OCI-LY3 (cell line): Measurements from ENCODE around the gene ALOX5.

Experiments used
- H2AFZ ChIP-seq: fragments of 200-600, 300-600 bp; shearing (Covaris generic); 2 replicates; pipeline ENCODE4 v1.6.0; 2014; ENCODE audit warnings: antibody characterized with exemption, low read depth, low read length
- H3K27ac ChIP-seq: fragments of 200-600, 300-600 bp; sonication (generic); 2 replicates; pipeline ENCODE4 v1.5.1; 2014; ENCODE audit warnings: mild to moderate bottlenecking, low read length, moderate library complexity, mixed read lengths
- H3K27me3 ChIP-seq: fragments of 200-600, 300-600 bp; sonication (generic); 2 replicates; pipeline ENCODE4 v1.6.1; 2014; ENCODE audit warnings: low read depth, low read length, mixed read lengths
- H3K36me3 ChIP-seq: fragments of 200-600, 300-600 bp; sonication (generic); replicated peaks from 2 replicates; pipeline ENCODE3; 2014; ENCODE audit warnings: low read depth, low read length, mixed read lengths
- H3K4me1 ChIP-seq: fragments of 300-600, 200-600 bp; sonication (generic); 2 replicates; pipeline ENCODE4 v1.6.1; 2014; ENCODE audit warnings: low read length, mixed read lengths
- H3K4me2 ChIP-seq: fragments of 200-600, 300-600 bp; sonication (generic); 2 replicates; pipeline ENCODE4 v1.6.1; 2014; ENCODE audit warnings: low read length, mixed read lengths
- H3K4me3 ChIP-seq: fragments of 300-600, 200-600 bp; sonication (generic); 2 replicates; pipeline ENCODE4 v1.5.1; 2014; ENCODE audit warnings: antibody characterized with exemption, mild to moderate bottlenecking, low read length, moderate library complexity
- H3K79me2 ChIP-seq: fragments of 300-600, 200-600 bp; shearing (Covaris generic); 2 replicates; pipeline ENCODE4 v1.6.1; 2014; ENCODE audit warnings: mild to moderate bottlenecking, low read length, mixed read lengths
- H3K9ac ChIP-seq: fragments of 300-600, 200-600 bp; shearing (Covaris generic); 2 replicates; pipeline ENCODE4 v1.6.0; 2014; ENCODE audit warnings: mild to moderate bottlenecking, low read length, moderate library complexity
- H3K9me3 ChIP-seq: fragments of 200-600, 300-600 bp; shearing (Covaris generic); 2 replicates; pipeline ENCODE4 v1.6.1; 2014; ENCODE audit warnings: low read length, mixed read lengths; ENCODE audit not compliant: insufficient read depth
- H4K20me1 ChIP-seq: fragments of 200-600, 300-600 bp; sonication (generic); 2 replicates; pipeline ENCODE4 v1.6.1; 2016; ENCODE audit warnings: low read length, mixed read lengths; ENCODE audit not compliant: insufficient read depth
- EZH2phosphoT487 ChIP-seq: fragments of 200-600 bp; shearing (Covaris generic); IDR thresholded peaks from 2 replicates; pipeline ENCODE4 v1.6.1; 2018; ENCODE audit warnings: antibody characterized with exemption, mixed run types, low read depth
- TF ChIP-seq, protein P1 (sequence below): fragments of 200-600, 300-600 bp; sonication (generic); IDR thresholded peaks from 2 replicates; pipeline ENCODE4 v1.5.1; 2014; ENCODE audit warnings: antibody characterized with exemption, low read length, low read depth

The ALOX5 gene

GRCh38 chr10:45375716-45376231 lies 1.8 kb downstream of the ALOX5 start:
- H3K27me3 ChIP-seq: no peaks in the 10 kb centered on the region
- no peak overlapping the region for H3K27ac ChIP-seq
- no peaks in the 10 kb centered on the region for H3K36me3 ChIP-seq
- H3K4me2 ChIP-seq: peak overlapping the region; percentile 30; the same call in 1 of the 2 replicates
- H3K9me3 ChIP-seq: no peaks in the 10 kb centered on the region; the same call in 1 of the 2 replicates
- no peak overlapping the region for H3K9ac ChIP-seq
- no peaks in the 10 kb centered on the region for H4K20me1 ChIP-seq
- H3K79me2 ChIP-seq: no peaks in the 10 kb centered on the region
- no peak overlapping the region for H3K4me3 ChIP-seq
- H2AFZ ChIP-seq: no peak overlapping the region
- TF ChIP-seq EZH2phosphoT487: no peak
- TF ChIP-seq, protein P1, sequence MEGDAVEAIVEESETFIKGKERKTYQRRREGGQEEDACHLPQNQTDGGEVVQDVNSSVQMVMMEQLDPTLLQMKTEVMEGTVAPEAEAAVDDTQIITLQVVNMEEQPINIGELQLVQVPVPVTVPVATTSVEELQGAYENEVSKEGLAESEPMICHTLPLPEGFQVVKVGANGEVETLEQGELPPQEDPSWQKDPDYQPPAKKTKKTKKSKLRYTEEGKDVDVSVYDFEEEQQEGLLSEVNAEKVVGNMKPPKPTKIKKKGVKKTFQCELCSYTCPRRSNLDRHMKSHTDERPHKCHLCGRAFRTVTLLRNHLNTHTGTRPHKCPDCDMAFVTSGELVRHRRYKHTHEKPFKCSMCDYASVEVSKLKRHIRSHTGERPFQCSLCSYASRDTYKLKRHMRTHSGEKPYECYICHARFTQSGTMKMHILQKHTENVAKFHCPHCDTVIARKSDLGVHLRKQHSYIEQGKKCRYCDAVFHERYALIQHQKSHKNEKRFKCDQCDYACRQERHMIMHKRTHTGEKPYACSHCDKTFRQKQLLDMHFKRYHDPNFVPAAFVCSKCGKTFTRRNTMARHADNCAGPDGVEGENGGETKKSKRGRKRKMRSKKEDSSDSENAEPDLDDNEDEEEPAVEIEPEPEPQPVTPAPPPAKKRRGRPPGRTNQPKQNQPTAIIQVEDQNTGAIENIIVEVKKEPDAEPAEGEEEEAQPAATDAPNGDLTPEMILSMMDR: no peak
- H3K4me1 ChIP-seq: peaks cover 8% of the 10 kb centered on the region; the same call in 1 of the 2 replicates

- Histone ChIP-seq H4K20me1 (no peaks in the 10 kb centered on the region), H3K4me3 (no peak overlapping the region), H3K9ac (no peak overlapping the region), H3K4me1 (peaks cover 8% of the 10 kb centered on the region; the same call in 1 of the 2 replicates), H3K27ac (no peak overlapping the region), H3K4me2 (no peak overlapping the region), H3K9me3 (no peaks in the 10 kb centered on the region), H3K27me3 (no peaks in the 10 kb centered on the region), H2AFZ (no peak overlapping the region), H3K36me3 (no peaks in the 10 kb centered on the region), H3K79me2 (no peaks in the 10 kb centered on the region)
- TF ChIP-seq, protein P1: no peak
- no peak for TF ChIP-seq EZH2phosphoT487
Observed at GRCh38 chr10:45376371-45376801, 2.4 kb downstream of the ALOX5 start.

DNA sequence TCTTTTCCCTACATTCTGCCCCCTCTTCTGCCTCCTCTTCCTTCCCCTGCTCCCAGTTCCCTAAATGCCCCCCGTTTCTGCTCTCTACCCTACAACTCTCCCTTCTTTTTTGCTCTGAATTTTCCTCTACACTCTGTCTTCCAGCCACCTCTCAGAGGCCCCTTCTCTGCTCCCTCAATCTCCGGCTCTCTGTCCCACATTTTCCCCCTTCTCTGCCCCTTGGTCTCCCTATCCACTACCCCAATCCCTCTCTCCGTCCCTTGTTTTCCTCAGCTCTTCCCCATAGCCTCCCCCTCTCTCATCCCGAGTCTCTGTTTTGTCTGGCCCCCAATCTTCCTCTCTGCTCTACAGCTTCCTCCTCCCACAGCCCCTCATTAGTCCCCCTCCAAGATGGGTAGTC lies 3.3 kb downstream of the ALOX5 start:
- Histone ChIP-seq H3K4me3 (no peak overlapping the region), H3K4me2 (no peak overlapping the region), H3K9me3 (no peaks in the 10 kb centered on the region), H4K20me1 (no peaks in the 10 kb centered on the region), H3K9ac (no peak overlapping the region), H2AFZ (no peak overlapping the region), H3K27me3 (no peaks in the 10 kb centered on the region), H3K4me1 (peaks cover 8% of the 10 kb centered on the region; the same call in 1 of the 2 replicates), H3K36me3 (no peaks in the 10 kb centered on the region), H3K27ac (no peak overlapping the region), H3K79me2 (no peaks in the 10 kb centered on the region)
- no peak for TF ChIP-seq EZH2phosphoT487
- TF ChIP-seq, protein P1: no peak

- Histone ChIP-seq H3K9me3 (no peaks in the 10 kb centered on the region), H2AFZ (no peak overlapping the region), H3K4me1 (peaks cover 8% of the 10 kb centered on the region; the same call in 1 of the 2 replicates), H3K27ac (no peak overlapping the region), H3K9ac (no peak overlapping the region), H3K27me3 (no peaks in the 10 kb centered on the region), H3K36me3 (no peaks in the 10 kb centered on the region), H3K4me3 (no peak overlapping the region), H3K79me2 (no peaks in the 10 kb centered on the region), H3K4me2 (no peak overlapping the region), H4K20me1 (no peaks in the 10 kb centered on the region)
- TF ChIP-seq, protein P1: no peak
- no peak for TF ChIP-seq EZH2phosphoT487
Observed at GRCh38 chr10:45377858-45378257, 3.8 kb downstream of the ALOX5 start.
